ENCODE results near the gene RRAD. TPM values are rescaled to one million over a fixed set of nuclear protein-coding genes. Genes with fewer than 3 reads are reported as not detected.

Gene RRAD
- total RNA-seq, 1 experiment from 2014 or later = 1.3 TPM

- Mint-ChIP-seq H3K27me3 (ENCODE audit: unreplicated experiment) (no peaks in the 10 kb centered on the region), H3K36me3 (ENCODE audit: insufficient read depth, unreplicated experiment) (peaks cover 30% of the 10 kb centered on the region), H3K9me3 (ENCODE audit: low read depth, unreplicated experiment) (no peaks in the 10 kb centered on the region), H3K27ac (ENCODE audit: unreplicated experiment) (peak within 1 kb of the TSS; percentile 43), H3K4me1 (ENCODE audit: low read depth, unreplicated experiment) (peaks cover 16% of the 10 kb centered on the region), H3K4me3 (ENCODE audit: low read depth, unreplicated experiment) (peak within 1 kb of the TSS; percentile 92)
- intact Hi-C loops (cut with micrococcal nuclease; ENCODE audit: unreplicated experiment) = no loop called here
- DNase-seq = peak; percentile 98
- TF ChIP-seq CTCF (IDR thresholded peaks at IDR 0.05; ENCODE audit: unreplicated experiment) = no peak
- CTCF ChIA-PET = interaction anchor here (0.6 to 2.5 kb wide), 12 partner anchors 12 to 272 kb away, joined by 3 to 16 read pairs (median 4); partner anchors contain the start of genes DYNC1LI2 and NAE1
- BruUV-seq (replicated peaks) = no TSS peak
Observed at GRCh38 chr16:66880288-66881013, 44.9 kb downstream of the RRAD start, which contains the start of gene PDP2. Gene PDP2 (plus strand): TSS chr16:66880515. CDS start chr16:66884285, 3,770 bp downstream.

- H3K4me1 Mint-ChIP-seq (ENCODE audit: low read depth, unreplicated experiment) = peaks cover 28% of the 10 kb centered on the region
- peaks cover 24% of the 10 kb centered on the region for H3K36me3 Mint-ChIP-seq (ENCODE audit: insufficient read depth, unreplicated experiment)
- DNase-seq = no peak
- H3K4me3 Mint-ChIP-seq (ENCODE audit: low read depth, unreplicated experiment) = no peak overlapping the region
- H3K27me3 Mint-ChIP-seq (ENCODE audit: unreplicated experiment) = no peaks in the 10 kb centered on the region
- intact Hi-C loops (cut with micrococcal nuclease; ENCODE audit: unreplicated experiment) = no loop called here
- CTCF ChIA-PET = no interaction called here
- no peak for TF ChIP-seq CTCF (IDR thresholded peaks at IDR 0.05; ENCODE audit: unreplicated experiment)
- no peak overlapping the region for H3K27ac Mint-ChIP-seq (ENCODE audit: unreplicated experiment)
- no TSS peak for BruUV-seq (replicated peaks)
- H3K9me3 Mint-ChIP-seq (ENCODE audit: low read depth, unreplicated experiment) = no peaks in the 10 kb centered on the region
Observed at GRCh38 chr16:66878067-66878466, 47.3 kb downstream of the RRAD start.

- Mint-ChIP-seq H3K27ac (ENCODE audit: unreplicated experiment) (no peak overlapping the region), H3K27me3 (ENCODE audit: unreplicated experiment) (no peaks in the 10 kb centered on the region), H3K36me3 (ENCODE audit: insufficient read depth, unreplicated experiment) (peaks cover 10% of the 10 kb centered on the region), H3K4me3 (ENCODE audit: low read depth, unreplicated experiment) (no peak overlapping the region), H3K4me1 (ENCODE audit: low read depth, unreplicated experiment) (peaks cover 23% of the 10 kb centered on the region), H3K9me3 (ENCODE audit: low read depth, unreplicated experiment) (no peaks in the 10 kb centered on the region)
- no peak for DNase-seq
- TF ChIP-seq CTCF (IDR thresholded peaks at IDR 0.05; ENCODE audit: unreplicated experiment) = no peak
- intact Hi-C loops (cut with micrococcal nuclease; ENCODE audit: unreplicated experiment) = loop anchor here (5.0 kb wide), 1 partner anchor 267 kb away; no protein-coding TSS in a partner anchor
- BruUV-seq (replicated peaks) = no TSS peak
- CTCF ChIA-PET = interaction anchor here (0.6 to 2.7 kb wide), 4 partner anchors 18 to 156 kb away, joined by 4 to 9 read pairs (median 6); no protein-coding TSS in a partner anchor
Observed at GRCh38 chr16:66874079-66874775, 51.1 kb downstream of the RRAD start.

- Mint-ChIP-seq H3K4me3 (ENCODE audit: low read depth, unreplicated experiment) (peak overlapping the region; percentile 75), H3K9me3 (ENCODE audit: low read depth, unreplicated experiment) (no peaks in the 10 kb centered on the region), H3K27ac (ENCODE audit: unreplicated experiment) (peak overlapping the region; percentile 56), H3K27me3 (ENCODE audit: unreplicated experiment) (no peaks in the 10 kb centered on the region), H3K36me3 (ENCODE audit: insufficient read depth, unreplicated experiment) (peaks cover 10% of the 10 kb centered on the region), H3K4me1 (ENCODE audit: low read depth, unreplicated experiment) (peaks cover 23% of the 10 kb centered on the region)
- intact Hi-C loops (cut with micrococcal nuclease; ENCODE audit: unreplicated experiment) = loop anchor here (5.0 kb wide), 1 partner anchor 266 kb away; no protein-coding TSS in a partner anchor
- no peak for TF ChIP-seq CTCF (IDR thresholded peaks at IDR 0.05; ENCODE audit: unreplicated experiment)
- CTCF ChIA-PET = interaction anchor here (0.6 to 2.7 kb wide), 15 partner anchors 8 to 509 kb away, joined by 3 to 28 read pairs (median 4); partner anchors contain the start of genes CA7 and NAE1
- BruUV-seq (replicated peaks) = no TSS peak
- no peak for DNase-seq
Observed at GRCh38 chr16:66873685-66874055, 51.7 kb downstream of the RRAD start.
